Adipocyte (in vitro differentiated cells): ENCODE results near the gene ZNF248.
"Not testable (repeated sequence)": the region's sequence is repeated elsewhere in the genome, so short reads cannot be mapped to it uniquely, and the experiment has no call there.

Experiments
- DNase-seq: peaks from one replicate; pipeline ENCODE4 v3.0.0-alpha.2; 2015; ENCODE audit warnings: low read depth
- H3K27me3 ChIP-seq: replicated peaks from 2 replicates; pipeline ENCODE4 v1.7.0; 2013; ENCODE audit warnings: mild to moderate bottlenecking, low read length, moderate library complexity; ENCODE audit not compliant: control insufficient read depth, insufficient read depth
- H3K36me3 ChIP-seq: 2 replicates; pipeline ENCODE4 v1.7.0; 2013; ENCODE audit warnings: low read length, mild to moderate bottlenecking, moderate library complexity; ENCODE audit not compliant: control insufficient read depth, insufficient read depth, severe bottlenecking
- H3K4me1 ChIP-seq: 2 replicates; pipeline ENCODE4 v1.7.0; 2013; ENCODE audit warnings: mild to moderate bottlenecking, low read length, moderate library complexity; ENCODE audit not compliant: control insufficient read depth, insufficient read depth
- H3K4me3 ChIP-seq: 2 replicates; pipeline ENCODE4 v1.7.0; 2013; ENCODE audit warnings: mild to moderate bottlenecking, low read length, moderate library complexity
- H3K9ac ChIP-seq: 2 replicates; pipeline ENCODE4 v1.7.0; 2013; ENCODE audit warnings: mild to moderate bottlenecking, low read length, moderate library complexity
- H3K9me3 ChIP-seq: 2 replicates; pipeline ENCODE4 v1.7.0; 2013; ENCODE audit warnings: mild to moderate bottlenecking, low read length, moderate library complexity; ENCODE audit not compliant: control insufficient read depth

Gene ZNF248

DNA sequence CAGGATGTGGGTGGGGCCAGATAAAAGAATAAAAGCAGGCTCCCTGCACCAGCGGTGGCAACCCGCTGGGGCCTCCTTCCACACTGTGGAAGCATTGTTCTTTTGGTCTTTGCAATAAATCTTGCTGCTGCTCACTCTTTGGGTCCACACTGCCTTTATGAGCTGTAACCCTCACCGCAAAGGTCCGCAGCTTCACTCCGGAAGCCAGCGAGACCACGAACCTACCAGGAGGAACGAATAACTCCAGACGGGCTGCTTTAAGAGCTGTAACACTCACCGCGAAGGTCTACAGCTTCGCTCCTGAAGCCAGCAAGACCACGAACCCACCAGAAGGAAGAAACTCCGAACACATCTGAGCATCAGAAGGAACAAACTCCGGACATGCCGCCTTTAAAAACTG lies 119.2 kb downstream of the ZNF248 start:
- not testable (repeated sequence) for DNase-seq, H3K27me3 ChIP-seq, H3K4me1 ChIP-seq, H3K9ac ChIP-seq, H3K36me3 ChIP-seq, H3K9me3 ChIP-seq, H3K4me3 ChIP-seq

- no peaks in the 10 kb centered on the region for H3K36me3 ChIP-seq
- H3K9me3 ChIP-seq, result no peaks in the 10 kb centered on the region
- H3K4me1 ChIP-seq, result peaks cover 14% of the 10 kb centered on the region
- H3K27me3 ChIP-seq, result no peaks in the 10 kb centered on the region
- H3K9ac ChIP-seq, result no peak overlapping the region
- DNase-seq, result no peak
- H3K4me3 ChIP-seq, result no peak overlapping the region
These were observed 120.1 kb downstream of the ZNF248 start for GRCh38 chr10:37737336-37737735.

DNA sequence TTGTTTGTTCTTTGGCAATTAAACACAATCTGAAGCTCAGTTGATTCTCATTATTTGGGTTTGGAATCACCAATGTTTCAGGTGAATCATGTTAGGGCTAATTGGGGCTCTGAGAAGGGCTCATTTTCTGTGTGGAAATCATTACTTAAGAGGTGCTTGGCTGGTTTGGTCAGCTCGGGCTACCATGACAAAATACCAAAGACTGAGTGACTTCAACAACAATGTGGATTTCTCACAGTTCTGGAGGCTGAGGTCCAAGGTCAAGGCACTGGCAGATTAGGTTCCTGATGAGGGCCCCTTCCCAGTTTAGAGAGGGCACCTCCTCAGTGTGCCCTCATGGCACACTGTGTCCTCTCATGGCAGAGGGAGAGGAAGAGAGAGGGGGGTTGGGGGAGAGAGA lies 121.3 kb downstream of the ZNF248 start:
- Histone ChIP-seq H3K27me3 (no peaks in the 10 kb centered on the region), H3K9me3 (no peaks in the 10 kb centered on the region), H3K36me3 (no peaks in the 10 kb centered on the region), H3K9ac (no peak overlapping the region), H3K4me1 (peaks cover 18% of the 10 kb centered on the region), H3K4me3 (no peak overlapping the region)
- DNase-seq, result no peak

- Histone ChIP-seq H3K4me1 (peaks cover 18% of the 10 kb centered on the region), H3K27me3 (no peaks in the 10 kb centered on the region), H3K9ac (no peak overlapping the region), H3K9me3 (no peaks in the 10 kb centered on the region), H3K4me3 (no peak overlapping the region), H3K36me3 (no peaks in the 10 kb centered on the region)
- DNase-seq, result peak; percentile 2
These were observed 122.4 kb downstream of the ZNF248 start for GRCh38 chr10:37734971-37735370.
